Activated naive CD4-positive, alpha-beta T cell treated with anti-CD3 and anti-CD28 coated beads, Interleukin-2, amount 50 U/mL, for 24 hours (primary cell): ENCODE data around the gene FGF4.

Experiments used
- H3K27ac Mint-ChIP-seq: one replicate; pipeline ENCODE4 v1.8.0; 2021; ENCODE audit warnings: mild to moderate bottlenecking, mixed read lengths
- H3K27me3 Mint-ChIP-seq: one replicate; pipeline ENCODE4 v1.8.0; 2021; ENCODE audit warnings: mixed read lengths
- H3K36me3 Mint-ChIP-seq: one replicate; pipeline ENCODE4 v1.8.0; 2021; ENCODE audit warnings: mixed read lengths
- H3K4me1 Mint-ChIP-seq: one replicate; pipeline ENCODE4 v1.8.0; 2021; ENCODE audit warnings: mixed read lengths
- H3K4me3 Mint-ChIP-seq: one replicate; pipeline ENCODE4 v1.8.0; 2021; ENCODE audit warnings: mild to moderate bottlenecking, mixed read lengths
- H3K9me3 Mint-ChIP-seq: one replicate; pipeline ENCODE4 v1.8.0; 2021; ENCODE audit warnings: mixed read lengths

The FGF4 gene, protein sequence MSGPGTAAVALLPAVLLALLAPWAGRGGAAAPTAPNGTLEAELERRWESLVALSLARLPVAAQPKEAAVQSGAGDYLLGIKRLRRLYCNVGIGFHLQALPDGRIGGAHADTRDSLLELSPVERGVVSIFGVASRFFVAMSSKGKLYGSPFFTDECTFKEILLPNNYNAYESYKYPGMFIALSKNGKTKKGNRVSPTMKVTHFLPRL

DNA sequence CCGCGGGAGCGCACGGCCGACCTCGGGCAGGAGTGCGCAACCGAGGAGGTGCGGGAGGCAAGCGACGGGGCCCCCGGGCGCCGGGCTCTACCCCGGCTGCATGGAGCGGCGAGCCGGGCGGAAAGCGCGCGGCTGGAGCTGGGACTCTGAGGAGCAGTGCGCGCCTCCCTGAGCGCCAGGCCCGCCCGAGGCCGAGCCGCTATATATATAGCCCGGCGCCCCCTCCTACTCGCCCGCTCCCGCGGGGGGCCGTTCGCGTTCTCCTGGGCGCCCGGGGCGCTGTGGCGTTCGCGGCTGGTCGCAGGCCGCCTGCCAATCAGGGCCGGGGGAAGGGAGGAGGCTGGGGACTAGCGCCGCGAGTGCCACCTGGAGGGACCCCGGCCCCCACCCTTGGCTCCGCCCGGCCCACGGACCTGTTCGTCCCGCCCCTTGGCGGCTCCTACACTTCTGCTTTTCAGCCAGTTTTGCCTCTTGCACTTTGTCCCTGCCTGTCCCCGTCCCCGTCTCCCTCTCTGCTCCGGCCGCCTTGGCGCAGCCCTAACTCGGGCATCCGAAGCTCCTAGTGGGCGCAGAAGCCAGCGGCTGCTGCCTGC, at the start of gene FGF4:
Gene FGF4, minus strand, starts transcription at position 179 of the 593 bp plus-strand sequence. CDS start 257 bp downstream, outside the sequence.
- no peak within 1 kb of the TSS for H3K4me3 Mint-ChIP-seq
- no peaks in the 10 kb centered on the region for H3K36me3 Mint-ChIP-seq
- no peaks in the 10 kb centered on the region for H3K4me1 Mint-ChIP-seq
- H3K27me3 Mint-ChIP-seq = peaks cover 26% of the 10 kb centered on the region
- no peak within 1 kb of the TSS for H3K27ac Mint-ChIP-seq
- H3K9me3 Mint-ChIP-seq = no peaks in the 10 kb centered on the region

GRCh38 chr11:69823641-69824265, 48.6 kb upstream of the FGF4 start:
- no peak overlapping the region for H3K4me3 Mint-ChIP-seq
- H3K27me3 Mint-ChIP-seq = peaks cover 12% of the 10 kb centered on the region
- no peak overlapping the region for H3K27ac Mint-ChIP-seq
- no peaks in the 10 kb centered on the region for H3K36me3 Mint-ChIP-seq
- no peaks in the 10 kb centered on the region for H3K4me1 Mint-ChIP-seq
- no peaks in the 10 kb centered on the region for H3K9me3 Mint-ChIP-seq

DNA sequence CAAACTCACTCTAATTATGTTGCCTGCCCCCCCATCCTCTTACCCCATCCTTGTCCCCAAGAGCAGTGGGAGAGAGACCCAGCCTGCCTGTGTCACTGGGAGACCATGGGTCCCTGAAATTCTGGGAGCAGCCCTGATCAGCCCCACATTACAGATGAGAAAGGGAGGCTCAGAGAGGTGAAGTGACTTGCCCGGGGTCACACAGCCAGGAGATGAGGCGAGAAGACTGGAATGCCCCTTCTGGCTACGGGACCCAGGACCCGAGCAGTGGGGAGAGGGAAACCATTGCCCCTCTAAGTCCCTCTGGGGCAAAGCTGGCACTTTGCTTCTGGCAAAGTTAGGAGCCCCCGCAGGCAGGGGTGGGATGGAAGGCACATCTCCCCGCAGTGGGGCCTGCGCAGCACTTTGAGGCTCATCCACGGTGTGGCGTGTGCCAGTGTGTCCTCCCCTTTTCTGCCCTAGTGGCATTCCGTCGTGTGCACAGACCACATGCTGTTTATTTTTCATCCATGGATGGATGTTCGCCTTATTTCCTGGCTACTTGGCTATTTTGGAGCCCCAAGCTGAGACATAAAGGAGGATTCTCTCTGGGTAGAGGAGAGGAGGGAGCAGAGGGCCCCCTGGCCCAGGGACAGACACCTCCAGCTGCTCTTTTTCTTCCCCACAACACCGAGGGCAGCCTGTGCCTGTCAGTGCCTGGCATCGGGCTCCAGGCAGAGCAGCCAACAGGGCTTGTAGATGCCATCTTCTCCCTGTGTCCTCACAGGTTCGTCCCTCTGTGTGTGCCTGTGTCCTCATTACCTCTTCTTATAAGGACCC, 47.7 kb upstream of the FGF4 start:
- Mint-ChIP-seq H3K4me1 (no peaks in the 10 kb centered on the region), H3K4me3 (no peak overlapping the region), H3K9me3 (no peaks in the 10 kb centered on the region), H3K36me3 (no peaks in the 10 kb centered on the region), H3K27ac (no peak overlapping the region), H3K27me3 (peaks cover 12% of the 10 kb centered on the region)

DNA sequence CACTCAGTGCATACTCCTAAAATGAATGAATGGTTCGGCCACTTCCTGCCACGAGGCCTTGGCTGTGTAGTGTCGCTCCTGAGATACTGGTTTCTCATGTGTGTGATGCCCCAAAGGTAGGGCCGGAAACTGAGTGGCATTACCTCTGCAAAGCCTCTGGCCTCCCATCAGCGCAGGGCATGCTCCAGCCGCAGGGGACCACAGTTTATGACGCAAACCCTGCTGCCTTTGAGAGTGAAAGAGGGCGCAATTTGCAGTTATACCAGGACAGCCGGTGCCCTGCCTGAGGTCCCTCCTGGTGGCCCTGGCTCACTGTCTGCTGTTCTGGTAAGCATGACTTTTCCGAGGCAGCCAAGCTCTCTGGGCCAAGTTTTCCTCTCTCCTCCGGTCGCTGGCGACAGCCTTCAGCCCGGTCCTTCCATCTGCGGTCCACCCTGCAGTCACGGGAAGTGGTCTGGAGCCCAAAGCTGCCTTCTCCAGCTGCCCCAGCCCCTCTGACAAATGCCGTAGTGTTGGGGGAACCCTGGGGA, 46.4 kb upstream of the FGF4 start:
- Mint-ChIP-seq H3K36me3 (no peaks in the 10 kb centered on the region), H3K4me3 (no peak overlapping the region), H3K9me3 (no peaks in the 10 kb centered on the region), H3K4me1 (no peaks in the 10 kb centered on the region), H3K27ac (no peak overlapping the region), H3K27me3 (peaks cover 12% of the 10 kb centered on the region)

- H3K36me3 Mint-ChIP-seq = no peaks in the 10 kb centered on the region
- H3K4me3 Mint-ChIP-seq = no peak overlapping the region
- no peak overlapping the region for H3K27ac Mint-ChIP-seq
- H3K27me3 Mint-ChIP-seq = peaks cover 15% of the 10 kb centered on the region
- H3K9me3 Mint-ChIP-seq = no peaks in the 10 kb centered on the region
- H3K4me1 Mint-ChIP-seq = no peaks in the 10 kb centered on the region
Measured at GRCh38 chr11:69820441-69820840, 45.3 kb upstream of the FGF4 start.

GRCh38 chr11:69819541-69820070, 44.5 kb upstream of the FGF4 start:
- no peak overlapping the region for H3K4me3 Mint-ChIP-seq
- no peaks in the 10 kb centered on the region for H3K36me3 Mint-ChIP-seq
- peaks cover 15% of the 10 kb centered on the region for H3K27me3 Mint-ChIP-seq
- H3K4me1 Mint-ChIP-seq = no peaks in the 10 kb centered on the region
- H3K27ac Mint-ChIP-seq = no peak overlapping the region
- H3K9me3 Mint-ChIP-seq = no peaks in the 10 kb centered on the region

DNA sequence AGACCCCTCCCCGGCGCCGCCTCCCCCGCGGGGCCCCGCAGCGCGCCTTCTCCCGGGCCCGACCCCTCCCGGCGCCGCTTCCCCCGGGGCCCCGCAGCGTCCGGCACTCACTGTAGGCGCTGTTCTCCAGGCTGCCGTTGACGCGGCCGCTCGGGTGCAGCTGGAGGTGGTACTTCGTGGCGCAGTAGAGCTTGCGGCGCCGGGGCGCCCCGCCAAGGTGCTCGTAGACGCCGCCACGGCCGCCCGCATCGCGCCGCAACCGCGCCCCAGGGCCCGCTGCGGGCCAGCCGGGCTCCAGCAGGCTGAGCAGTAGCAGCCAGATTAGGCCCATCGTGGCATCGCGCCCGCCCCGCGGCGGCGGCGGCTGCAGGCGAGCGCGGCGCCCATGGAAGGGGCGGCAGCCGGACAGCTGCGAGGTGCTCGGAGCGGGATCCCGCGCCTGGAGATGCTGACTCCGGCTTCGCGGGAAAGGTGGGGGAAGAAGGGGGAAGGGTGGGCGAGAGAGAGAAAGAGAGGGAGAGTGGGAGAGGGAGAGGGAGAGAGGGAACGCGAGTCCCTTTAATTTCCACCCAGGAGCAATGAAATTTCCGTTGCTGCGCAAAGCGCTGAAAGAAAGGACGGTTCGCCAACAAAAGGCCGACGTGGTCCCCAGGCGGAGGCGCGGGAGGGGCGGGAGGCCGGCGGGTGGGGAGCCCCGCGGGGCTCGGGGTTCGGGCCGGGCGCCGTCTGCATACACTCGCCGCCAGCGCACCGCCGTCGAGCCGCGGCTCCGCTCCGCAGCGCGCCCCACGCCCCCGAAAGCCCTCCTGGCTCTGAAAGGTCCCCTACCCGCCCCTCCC, 43.7 kb upstream of the FGF4 start, which contains the start of gene FGF3:
Gene FGF3, minus strand, starts transcription at position 814 of the 839 bp plus-strand sequence. Its CDS starts 483 bp downstream, at position 331.
- Mint-ChIP-seq H3K4me1 (no peaks in the 10 kb centered on the region), H3K27ac (no peak within 1 kb of the TSS), H3K9me3 (no peaks in the 10 kb centered on the region), H3K27me3 (peaks cover 19% of the 10 kb centered on the region), H3K4me3 (no peak within 1 kb of the TSS), H3K36me3 (no peaks in the 10 kb centered on the region)

GRCh38 chr11:69818231-69818602, 43.1 kb upstream of the FGF4 start:
- Mint-ChIP-seq H3K4me1 (no peaks in the 10 kb centered on the region), H3K36me3 (no peaks in the 10 kb centered on the region), H3K4me3 (no peak overlapping the region), H3K9me3 (no peaks in the 10 kb centered on the region), H3K27ac (no peak overlapping the region), H3K27me3 (peaks cover 18% of the 10 kb centered on the region)

- Mint-ChIP-seq H3K27ac (no peak overlapping the region), H3K36me3 (no peaks in the 10 kb centered on the region), H3K4me1 (no peaks in the 10 kb centered on the region), H3K9me3 (no peaks in the 10 kb centered on the region), H3K27me3 (peaks cover 16% of the 10 kb centered on the region), H3K4me3 (no peak overlapping the region)
Measured at GRCh38 chr11:69817265-69818230, 42.4 kb upstream of the FGF4 start.

DNA sequence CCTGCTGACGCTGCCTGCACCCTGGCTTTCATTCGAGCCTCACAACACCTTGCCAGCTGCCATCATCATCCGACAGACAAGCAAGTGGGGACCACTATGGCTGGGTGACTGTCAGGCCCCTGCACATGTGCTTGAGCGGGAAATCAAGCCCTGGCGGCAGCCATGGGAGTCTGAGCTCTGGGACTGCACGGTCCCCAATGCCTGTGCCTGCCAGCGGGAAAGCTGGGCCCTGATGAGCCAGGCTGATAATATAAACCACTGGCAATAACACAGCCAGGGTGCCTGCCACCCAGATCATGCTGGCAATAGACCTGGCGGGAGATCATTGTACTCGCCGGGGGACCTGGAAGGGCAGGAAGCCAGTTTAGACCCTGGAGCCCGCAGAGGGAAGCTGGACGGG, 41.5 kb upstream of the FGF4 start:
- H3K4me3 Mint-ChIP-seq = no peak overlapping the region
- no peaks in the 10 kb centered on the region for H3K4me1 Mint-ChIP-seq
- no peaks in the 10 kb centered on the region for H3K9me3 Mint-ChIP-seq
- H3K27me3 Mint-ChIP-seq = peaks cover 16% of the 10 kb centered on the region
- H3K27ac Mint-ChIP-seq = no peak overlapping the region
- no peaks in the 10 kb centered on the region for H3K36me3 Mint-ChIP-seq

DNA sequence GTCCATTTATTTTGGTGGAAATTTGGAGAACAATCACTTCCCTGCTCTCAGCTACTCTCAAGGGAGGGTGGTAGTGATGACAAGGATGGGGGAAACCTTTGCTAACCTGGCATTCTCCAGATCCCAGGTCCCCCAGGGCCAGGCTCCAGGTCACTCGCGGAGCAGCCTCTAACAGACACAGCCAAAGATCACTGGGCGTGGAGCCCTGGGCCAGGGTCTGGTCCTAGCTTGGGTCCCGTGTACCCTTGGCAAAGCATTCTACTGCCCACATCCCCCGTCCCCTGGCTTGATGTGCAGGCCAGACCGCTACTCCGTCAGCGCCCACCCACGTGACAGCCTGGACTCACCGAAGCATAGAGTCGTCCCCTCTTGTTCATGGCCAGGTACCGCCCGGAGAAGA, 40.8 kb upstream of the FGF4 start:
- no peaks in the 10 kb centered on the region for H3K4me1 Mint-ChIP-seq
- no peak overlapping the region for H3K27ac Mint-ChIP-seq
- peaks cover 16% of the 10 kb centered on the region for H3K27me3 Mint-ChIP-seq

DNA sequence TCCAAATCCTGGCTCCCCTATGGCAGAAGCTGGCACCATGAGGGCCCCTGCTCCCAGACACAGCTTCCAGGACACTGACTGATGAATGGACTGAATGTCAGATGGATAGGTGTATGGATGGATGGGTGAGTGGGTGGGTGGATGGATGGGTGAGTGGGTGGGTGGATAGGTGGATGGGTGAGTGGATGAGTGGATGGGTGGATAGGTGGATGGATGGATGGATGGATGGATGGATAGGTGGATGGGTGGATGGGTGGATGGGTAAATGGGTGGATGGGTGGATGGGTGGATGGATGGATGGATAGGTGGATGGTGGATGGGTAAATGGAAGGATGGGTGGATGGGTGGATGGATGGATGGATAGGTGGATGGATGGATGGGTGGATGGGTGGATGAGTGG, 39.8 kb upstream of the FGF4 start:
- Mint-ChIP-seq H3K4me3 (no peak overlapping the region), H3K27me3 (peaks cover 11% of the 10 kb centered on the region)

More for the DNA sequence above, 40.8 kb upstream of the FGF4 start:
- H3K4me3 Mint-ChIP-seq = no peak overlapping the region
- H3K36me3 Mint-ChIP-seq = no peaks in the 10 kb centered on the region
- H3K9me3 Mint-ChIP-seq = no peaks in the 10 kb centered on the region

DNA sequence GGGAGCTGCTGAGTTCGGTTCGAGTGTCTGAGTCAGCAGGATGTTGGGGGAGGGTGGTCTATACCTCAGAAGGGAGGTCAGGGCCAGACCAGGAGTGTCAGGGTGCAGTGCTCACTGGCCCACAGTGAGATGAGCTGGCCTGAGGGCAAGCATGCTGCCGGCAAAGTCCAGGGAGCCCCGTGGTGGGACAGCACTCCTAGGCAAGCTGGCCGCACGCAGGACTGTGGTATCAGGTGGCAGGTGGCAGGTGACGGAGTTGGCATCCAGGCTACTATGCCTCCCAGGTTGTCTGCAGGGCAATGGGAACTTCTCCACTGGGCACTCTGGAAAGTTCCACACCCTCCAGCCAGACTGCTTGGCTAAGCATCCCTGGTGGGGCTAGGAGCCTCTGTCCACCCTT, 39.3 kb upstream of the FGF4 start:
- Mint-ChIP-seq H3K4me3 (no peak overlapping the region), H3K27me3 (peaks cover 12% of the 10 kb centered on the region), H3K27ac (no peak overlapping the region), H3K4me1 (no peaks in the 10 kb centered on the region), H3K36me3 (no peaks in the 10 kb centered on the region), H3K9me3 (no peaks in the 10 kb centered on the region)

More for the DNA sequence above, 39.8 kb upstream of the FGF4 start:
- Mint-ChIP-seq H3K4me1 (no peaks in the 10 kb centered on the region), H3K9me3 (no peaks in the 10 kb centered on the region), H3K36me3 (no peaks in the 10 kb centered on the region), H3K27ac (no peak overlapping the region)

DNA sequence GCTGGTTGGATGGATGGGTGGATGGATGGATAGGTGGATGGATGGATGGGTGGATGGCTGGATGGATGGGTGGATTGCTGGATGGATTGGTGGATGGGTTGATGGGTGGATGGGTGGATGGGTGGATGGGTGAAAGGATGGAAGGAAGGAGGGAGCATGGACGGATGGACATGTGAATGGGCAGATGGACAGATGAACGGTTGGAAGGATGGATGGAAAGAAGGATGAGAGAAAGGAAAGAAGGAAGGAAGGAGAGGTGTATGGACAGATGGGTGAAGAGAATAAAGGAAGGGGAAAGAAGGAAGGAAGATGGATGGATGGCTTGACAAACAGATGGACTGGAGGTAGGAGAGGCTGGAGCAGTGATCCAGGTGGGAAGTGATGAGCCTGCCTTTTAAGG, 38.7 kb upstream of the FGF4 start:
- Mint-ChIP-seq H3K36me3 (no peaks in the 10 kb centered on the region), H3K27ac (peak overlapping the region; percentile 30), H3K4me3 (no peak overlapping the region), H3K4me1 (no peaks in the 10 kb centered on the region), H3K27me3 (peaks cover 12% of the 10 kb centered on the region), H3K9me3 (no peaks in the 10 kb centered on the region)
